Measurements from ENCODE around the gene CLIC5.

The CLIC5 gene

DNA sequence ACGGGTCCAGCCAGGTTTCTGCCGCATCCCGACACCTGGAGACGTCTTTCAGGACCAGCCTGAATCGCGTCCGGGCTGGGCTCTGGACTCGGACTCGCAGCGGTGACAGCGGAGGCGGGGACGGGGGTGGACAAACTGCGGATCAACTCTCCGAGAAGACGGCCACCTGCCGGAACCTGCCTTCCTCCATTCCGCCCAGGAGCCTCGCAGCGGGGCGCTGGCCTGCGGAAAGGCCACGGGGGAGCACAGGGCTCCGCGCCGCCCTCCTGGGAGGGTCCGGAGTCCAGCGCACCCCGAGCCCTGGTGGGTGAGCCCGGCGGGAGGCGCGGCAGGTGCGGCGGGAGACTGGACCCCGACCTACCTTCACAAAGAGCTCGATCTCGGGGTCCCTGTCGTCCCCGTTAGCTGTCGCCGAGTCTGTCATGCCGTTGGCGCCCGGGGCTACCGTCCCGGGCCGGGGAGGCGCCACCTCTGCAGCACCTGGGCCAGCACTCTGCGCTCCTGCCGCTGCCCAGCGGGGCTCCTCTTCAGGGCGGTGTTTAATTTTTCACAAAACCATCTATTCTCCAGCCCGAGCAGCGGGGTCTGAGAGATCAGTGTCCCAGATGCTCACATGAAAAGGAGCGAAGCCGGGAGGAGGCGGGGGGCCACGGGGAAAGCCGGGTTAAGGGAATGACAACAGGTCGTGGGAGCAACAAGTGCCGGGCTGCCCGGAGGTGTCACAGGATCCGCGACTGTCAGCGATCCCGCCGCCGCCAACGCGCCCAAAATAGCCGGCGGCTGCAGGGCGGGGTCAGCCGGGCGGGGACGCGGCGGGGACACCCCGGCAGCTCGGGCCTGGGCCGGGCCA, at the start of gene CLIC5:
TSS of gene CLIC5 (minus strand) at position 742 of the 850 bp plus-strand sequence. CDS start at position 424, 318 bp downstream.
- DNase-seq (ENCODE audit: low spot score) = no peak

DNA sequence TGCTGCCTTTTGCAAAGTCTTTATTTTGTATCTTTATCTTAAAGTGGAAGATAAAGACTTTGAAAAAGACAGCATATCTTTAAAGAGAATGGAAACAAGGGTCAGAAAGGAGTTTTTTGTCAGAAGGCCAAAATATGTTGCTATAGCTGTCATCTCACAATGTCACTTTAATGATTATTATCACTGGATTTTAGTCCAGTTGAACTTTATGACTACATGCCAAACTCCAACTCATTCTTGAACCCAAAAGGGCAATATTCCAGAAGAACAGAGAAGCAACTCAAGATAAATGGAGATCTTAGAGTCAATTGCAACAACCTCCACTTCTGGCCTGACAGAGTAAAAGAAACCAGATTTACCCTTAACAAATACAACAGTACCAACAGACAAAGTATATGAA, 47.3 kb upstream of the CLIC5 start:
- DNase-seq (ENCODE audit: low spot score) = no peak

DNA sequence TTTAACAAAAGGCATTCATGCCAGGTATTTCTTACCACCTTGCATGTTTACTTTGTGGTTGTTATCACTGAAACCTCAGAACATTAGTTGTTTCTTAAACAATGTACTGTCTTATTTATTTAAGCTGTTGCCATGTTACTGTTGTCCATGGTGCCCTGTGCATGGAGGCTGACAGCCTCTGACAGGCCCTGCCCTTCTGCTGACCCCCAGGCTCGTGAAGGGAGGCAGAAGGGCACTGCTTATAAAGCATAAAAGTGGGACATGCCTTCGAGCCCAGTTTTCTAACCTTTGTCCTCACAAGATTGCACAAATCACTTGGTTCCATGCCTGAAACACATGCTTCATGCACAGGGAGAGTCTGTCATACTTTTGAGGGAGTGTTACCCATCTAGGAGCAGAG, 46.7 kb upstream of the CLIC5 start:
- no peak for DNase-seq (ENCODE audit: low spot score)

DNA sequence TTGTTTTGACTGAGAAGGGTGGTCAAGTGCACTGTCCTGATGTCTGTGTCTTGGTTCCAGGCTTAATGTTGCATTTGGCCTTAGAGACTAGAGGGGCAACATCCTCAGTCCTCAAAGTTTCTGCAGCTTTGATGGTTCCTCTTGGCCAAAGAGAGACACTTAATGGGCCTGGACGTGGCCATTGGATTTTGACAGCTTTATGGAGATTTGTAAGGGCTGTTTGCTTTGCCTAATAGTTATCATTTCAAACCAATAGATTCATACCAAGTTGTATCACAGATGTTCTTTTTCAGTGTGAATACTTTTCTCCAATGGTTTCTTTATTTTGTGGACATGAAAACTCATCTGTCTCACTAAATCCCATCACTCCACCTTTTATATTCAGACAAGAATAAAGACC, 45.8 kb upstream of the CLIC5 start:
- DNase-seq (ENCODE audit: low spot score) = no peak

DNA sequence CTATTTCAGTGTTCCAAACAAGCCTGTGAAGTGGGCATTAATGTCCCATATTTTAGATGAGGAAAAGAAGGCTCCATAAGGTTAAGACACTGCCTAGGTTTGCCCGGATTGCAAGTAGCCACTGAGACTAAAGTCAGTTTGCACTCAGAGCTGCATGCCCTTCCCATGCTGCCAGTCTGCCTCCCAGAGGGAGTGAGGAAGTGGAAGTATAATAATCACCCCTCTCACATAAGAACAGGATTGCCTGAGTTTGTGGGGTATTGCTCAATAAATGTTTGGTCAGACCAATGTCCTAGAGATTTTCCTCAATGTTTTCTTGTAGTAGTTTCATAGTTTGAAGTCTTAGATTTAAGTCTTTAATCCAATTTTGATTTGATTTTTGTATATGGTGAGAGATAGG, 43.9 kb upstream of the CLIC5 start:
- DNase-seq (ENCODE audit: low spot score) = no peak

DNA sequence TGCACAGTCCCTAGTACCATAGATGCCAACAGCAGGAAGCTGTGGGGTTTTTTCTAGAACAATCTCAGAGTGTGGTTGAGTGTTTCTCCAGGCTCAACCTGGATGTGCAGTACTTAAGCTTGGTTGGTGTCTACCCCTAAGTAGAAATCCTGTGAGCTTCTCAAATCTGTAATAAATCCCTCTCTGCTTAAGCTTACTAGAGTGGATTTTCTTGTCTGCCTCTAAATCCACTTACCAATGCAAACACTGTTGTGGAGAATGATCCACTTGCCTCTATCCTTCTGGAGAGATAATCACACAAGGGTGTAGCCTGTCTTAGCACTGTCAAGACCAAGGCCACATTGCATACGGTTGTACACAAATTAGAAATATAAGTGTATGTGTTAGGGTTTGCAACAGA, 43.3 kb upstream of the CLIC5 start:
- no peak for DNase-seq (ENCODE audit: low spot score)

DNA sequence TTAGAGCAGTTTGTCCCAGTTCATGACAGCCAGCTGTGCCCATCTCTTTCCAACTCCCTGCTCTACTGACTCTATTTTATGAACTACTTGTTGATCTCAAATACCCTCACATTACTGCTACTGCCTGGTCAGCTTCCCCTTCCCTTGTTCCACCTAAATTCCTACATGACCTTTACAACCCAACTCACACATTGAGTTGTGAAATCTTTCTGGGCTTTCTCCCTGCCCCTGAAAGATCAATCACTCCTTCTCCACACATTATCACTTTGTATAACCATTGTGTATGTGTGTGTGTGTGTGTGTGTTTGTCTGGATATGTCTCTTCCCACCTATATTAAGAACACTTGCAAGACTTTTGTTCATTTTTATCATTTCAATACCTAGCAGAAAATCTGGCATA, 42.1 kb upstream of the CLIC5 start:
- DNase-seq (ENCODE audit: low spot score) = no peak

DNA sequence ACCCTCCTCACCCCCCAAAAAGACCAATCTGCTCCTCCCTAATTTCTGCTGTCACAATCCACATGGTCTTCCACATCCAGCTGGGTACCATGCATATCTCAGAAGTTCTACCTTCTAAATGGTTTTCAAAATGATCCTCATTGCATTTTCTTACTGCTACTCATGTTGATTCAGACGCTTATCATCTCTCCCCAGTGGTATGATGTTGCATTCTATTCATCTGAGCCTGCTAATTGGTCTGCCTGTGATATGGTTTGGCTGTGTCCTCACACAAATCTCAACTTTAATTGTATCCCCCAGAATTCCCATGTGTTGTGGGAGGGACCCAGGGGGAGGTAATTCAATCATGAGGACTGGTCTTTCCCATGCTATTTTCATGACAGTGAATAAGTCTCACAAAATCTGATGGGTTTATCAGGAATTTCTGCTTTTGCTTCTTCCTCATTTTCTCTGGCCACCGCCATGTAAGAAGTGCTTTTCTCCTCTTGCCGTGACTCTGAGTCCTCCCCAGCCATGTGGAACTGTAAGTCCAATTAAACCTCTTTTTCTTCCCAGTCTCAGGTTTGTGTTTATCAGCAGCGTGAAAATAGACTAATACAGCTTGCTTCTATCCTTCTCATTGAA, 41.4 kb upstream of the CLIC5 start:
- DNase-seq (ENCODE audit: low spot score) = no peak

DNA sequence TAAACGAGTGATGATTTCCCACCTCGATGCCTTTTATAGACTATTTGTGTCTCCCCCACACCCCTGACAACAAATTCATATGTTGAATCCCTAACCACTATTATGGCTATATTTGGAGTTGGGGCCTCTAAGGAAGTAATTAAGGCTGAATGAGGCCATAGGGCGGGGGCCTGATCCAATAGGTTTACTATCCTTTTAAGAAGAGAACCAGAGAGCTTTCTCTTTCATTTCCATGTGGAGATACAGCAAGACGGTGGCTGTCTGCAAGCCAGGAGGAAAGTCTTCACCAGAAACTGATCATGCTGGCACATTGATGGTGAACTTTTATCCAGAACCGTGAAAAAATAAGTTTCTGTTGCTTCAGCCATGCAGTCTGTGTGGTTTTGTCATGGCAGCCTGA, 38.9 kb upstream of the CLIC5 start:
- DNase-seq (ENCODE audit: low spot score) = no peak

DNA sequence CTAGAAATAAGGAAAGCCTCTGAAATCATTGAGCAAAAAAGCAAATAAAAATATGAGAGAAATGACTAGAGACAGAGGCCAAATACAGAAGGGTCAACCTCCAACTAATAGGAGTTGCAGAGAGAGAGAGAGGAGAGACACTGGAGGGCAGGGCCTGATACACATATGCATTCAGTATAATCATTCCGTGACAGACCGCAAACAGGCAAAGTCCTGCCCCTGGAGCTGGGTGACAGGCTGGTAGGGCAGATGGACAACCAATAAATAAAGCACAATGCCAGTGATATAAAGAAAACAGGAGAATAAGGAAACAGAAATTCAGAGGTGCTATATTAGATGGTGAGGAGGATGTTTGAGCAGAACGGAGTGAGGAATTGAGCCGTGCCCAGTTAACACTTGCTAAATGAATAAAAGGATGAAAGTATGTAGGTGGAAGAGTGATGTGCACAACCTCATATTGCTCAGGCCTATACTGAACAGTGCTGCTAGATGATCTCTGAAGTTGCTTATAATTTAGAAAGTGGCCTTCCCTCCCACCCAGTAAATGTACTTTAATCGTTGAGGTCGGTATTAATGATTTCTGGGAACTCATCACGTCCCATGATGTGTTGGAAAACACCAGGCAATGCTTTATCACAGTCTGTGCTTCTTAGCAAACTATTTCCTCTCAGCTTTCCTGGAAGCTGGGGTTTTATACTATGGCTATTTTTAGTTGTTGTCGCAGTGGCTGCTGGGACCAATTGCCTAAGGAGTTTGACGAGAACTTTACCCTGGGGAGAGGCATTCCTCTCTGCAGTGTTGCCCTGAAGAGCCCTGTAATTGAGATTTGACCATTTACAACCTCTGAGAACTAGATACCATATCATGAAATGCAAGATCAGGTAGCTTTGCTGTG, 37.6 kb upstream of the CLIC5 start:
- DNase-seq (ENCODE audit: low spot score) = no peak

DNA sequence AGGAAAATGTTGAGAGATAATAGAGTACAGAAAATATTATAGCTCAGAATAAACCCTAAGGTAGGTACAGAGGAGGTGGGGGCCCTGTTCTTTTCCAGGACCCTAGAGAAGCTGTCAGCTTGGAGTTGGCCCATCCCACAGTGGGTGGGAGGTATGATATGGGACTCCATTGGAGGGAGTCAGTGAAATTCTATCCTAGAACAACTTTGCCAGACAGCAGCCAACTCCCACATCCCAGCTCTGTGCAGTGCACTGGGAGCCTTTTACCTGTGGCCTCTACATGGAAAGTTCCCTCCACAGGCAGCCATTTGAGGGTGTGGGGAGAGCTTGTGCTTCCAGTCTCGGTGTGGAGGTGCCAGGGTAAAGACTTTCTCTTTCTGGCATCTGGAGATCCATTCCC, 36.8 kb upstream of the CLIC5 start:
- DNase-seq (ENCODE audit: low spot score) = no peak

DNA sequence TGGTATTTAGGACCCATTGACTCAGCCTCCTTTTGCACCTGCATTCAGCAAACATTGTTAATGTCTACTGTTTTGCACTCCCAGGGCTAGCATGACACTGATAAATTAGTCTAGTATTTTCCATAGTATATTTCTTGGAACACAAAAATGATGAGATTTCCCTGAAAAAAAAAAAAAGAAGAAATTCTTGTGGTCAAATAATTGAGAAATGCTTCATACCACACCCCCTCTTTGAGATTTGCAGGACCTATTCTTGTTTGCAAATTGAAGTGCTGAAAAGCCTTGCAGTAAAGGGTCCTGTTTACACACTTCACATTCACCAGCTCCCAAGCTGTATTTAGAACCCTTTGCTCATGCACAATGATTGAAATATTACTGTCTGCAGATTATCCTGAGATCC, 36.3 kb upstream of the CLIC5 start:
- DNase-seq (ENCODE audit: low spot score) = no peak

DNA sequence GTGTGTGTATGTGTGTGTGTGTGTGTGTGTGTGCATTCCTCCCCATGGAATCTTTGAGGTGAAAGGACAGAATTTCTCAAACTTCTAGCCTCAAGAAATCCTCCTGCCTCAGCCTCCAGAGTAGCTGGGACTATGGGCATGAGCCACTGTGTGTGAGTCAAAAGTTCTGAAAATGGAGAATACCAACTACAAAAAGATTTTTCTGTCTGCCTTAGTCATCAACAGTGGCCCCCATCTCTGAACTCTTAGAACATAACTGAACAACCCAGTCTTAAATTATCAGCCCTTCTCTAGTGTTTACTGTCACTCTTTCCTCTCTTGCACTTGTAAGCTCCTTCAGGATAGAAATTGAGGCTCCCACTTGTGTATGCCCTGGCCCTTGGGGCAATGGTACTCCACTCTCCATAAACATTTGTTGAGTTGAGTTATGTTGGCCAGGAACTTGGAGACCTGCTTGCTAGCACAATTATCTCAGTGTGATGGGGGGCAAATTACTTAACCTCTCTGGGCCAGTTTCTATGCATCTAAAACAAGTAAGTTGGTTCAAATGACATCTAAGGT, 35.3 kb upstream of the CLIC5 start:
- DNase-seq (ENCODE audit: low spot score) = no peak

DNA sequence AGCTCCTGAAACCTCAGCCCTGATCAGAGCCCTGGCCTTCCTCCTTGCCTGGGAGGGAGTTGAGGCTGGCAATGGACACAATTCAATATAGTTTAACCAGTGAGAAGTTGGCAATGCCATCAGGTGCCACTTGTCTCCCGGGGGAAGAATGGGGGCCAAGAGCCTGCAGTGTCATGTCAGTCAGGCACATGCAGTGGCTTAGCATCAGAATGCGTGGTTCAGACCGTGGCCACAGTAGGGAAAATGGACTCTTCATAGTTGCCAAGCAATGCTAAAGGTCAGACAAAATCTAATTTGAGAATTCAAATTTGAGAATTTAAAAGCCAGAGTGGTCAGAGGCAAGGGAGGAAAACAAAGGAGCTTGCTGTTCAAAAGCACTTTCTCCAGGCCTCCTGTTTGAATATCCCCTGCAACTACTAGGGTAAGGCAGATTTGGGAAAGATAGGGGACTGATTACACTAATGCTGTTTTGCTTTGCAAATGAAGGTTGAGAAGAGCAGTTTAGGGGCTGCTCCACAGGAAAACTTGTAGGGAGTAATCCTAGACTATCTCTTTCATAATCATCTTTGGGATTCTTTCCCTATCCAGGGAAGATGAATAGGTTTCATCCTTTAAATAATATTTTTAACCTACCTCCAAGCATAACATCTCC, 33.1 kb upstream of the CLIC5 start:
- no peak for DNase-seq (ENCODE audit: low spot score)

DNA sequence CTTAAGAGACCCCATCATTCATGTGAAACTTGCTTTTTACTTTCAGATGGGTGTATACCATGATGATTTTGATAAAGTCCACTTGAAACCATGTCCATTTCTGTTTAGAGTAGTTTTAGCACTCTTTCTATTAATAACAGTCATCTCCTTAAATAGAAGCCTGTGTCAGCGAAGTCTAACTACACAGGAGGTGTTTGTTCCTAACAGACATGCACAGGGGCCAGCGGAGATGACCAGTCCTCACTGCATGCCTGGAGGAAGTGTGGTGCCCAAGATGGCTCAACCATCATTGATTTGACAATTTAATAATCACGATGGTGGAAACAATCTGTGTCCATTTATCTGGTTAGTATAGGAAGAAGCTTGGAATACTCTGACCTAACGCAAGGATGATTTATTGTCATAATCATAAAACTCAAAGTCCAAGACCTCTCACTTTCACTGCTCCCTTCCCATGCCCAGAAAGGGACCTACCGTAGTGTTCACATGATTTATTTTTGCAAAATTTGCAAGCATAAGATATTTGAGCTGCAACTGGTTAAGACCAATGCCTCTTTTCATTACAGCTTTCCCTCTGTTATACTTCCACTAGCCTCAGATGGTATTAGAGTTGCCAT, 31.0 kb upstream of the CLIC5 start:
- DNase-seq (ENCODE audit: low spot score) = no peak

DNA sequence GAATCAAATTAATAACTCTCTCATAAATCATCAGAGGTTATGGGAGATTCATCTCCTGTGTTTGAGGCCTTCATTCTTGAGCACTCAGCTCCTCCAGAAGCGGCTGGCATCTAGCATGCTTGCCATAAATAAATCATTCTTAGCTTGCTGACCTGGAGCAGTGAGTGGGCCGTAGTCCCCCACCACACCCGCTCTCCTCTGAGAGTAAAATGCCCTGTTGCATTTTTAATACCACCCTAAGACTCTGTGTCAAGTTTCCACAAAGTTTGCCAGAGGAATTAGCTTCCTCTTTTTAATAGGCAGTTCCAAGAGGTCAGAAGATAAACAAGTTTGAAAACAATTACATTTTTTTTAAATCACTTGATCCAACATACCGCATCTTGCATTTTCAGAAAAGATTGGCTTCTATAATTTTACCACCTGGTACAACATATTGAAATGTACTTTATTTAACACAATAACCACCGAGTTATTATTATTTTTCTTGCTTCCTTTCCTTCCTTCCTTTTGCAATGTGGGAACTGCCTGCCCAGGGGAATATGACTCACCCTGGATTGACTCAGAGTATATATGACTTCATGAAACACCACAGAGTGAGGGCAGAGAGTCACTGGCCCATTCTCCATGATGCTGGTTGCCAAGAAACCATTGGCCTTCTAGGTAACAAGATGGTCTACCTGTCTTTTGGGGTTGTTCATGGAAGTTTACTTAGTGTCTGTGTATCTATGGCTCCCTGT, 29.4 kb upstream of the CLIC5 start:
- peak; percentile 87 for DNase-seq (ENCODE audit: low spot score)

DNA sequence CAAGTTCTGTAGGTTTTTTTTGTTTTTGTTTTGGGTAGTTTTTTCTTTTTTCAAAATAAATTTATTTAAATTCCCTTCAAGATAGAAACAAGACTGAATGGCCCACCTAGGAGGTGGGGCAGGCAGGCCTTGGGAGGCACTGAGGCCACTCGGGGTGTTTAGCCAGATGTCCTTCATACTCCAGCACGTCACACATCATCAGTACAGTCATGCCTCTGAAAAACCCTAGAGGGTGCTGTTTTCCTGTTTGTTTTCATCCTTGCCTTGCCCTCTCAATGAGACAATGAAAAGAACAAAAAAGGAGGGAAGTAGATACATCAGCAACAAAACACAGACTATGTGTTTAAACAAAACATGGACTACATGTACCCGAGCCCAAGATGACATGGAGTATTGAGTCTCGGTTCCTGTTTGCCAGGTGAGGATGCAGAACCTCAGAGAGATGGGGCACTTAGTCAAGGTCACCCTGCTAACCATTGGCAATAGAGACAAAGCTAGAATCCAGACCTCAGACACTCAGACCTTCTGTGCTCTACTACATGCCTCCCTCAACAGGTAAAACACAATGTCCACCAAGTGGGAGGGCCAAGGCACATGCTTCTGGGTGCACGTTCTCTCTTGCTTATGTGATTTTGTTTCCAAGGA, 26.8 kb upstream of the CLIC5 start:
- DNase-seq (ENCODE audit: low spot score) = peak; percentile 60

DNA sequence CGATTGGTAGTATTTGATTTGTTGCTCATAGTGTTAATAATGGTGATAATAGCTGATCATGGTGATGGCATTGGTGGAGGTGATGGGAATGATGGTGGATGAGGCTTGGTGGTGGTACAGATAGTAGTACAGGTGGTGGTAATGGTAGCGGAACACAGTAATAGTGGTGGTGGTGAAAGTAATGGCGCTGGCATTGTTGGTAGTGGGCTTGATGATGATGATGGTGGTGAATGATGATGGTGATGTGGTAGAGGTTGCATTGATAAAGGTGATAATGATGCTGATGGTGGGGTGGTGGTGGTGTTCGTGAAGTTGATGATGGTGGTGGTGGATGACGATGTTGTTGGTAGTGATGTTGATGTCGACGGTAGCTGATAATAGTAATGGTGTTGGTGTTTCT, 24.6 kb upstream of the CLIC5 start:
- no peak for DNase-seq (ENCODE audit: low spot score)

DNA sequence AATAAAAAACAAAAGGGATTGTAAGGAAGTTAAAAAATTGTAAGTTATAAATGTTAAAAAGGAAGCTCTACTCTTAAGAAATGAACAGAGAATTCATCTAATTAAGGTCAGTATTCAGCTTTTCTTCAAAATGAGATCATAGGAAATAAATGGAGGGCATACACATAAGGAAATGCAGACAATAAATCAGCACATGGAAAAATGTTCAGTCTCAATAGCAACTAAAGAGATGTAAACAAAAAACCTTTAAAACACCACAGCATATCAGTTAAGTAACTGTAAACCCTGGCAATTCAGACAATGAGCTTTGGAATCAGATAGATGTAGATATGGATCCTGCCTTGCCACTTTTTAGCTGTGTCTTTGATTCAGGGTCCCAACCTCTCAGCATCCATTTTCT, 24.0 kb upstream of the CLIC5 start:
- peak; percentile 19 for DNase-seq (ENCODE audit: low spot score)

DNA sequence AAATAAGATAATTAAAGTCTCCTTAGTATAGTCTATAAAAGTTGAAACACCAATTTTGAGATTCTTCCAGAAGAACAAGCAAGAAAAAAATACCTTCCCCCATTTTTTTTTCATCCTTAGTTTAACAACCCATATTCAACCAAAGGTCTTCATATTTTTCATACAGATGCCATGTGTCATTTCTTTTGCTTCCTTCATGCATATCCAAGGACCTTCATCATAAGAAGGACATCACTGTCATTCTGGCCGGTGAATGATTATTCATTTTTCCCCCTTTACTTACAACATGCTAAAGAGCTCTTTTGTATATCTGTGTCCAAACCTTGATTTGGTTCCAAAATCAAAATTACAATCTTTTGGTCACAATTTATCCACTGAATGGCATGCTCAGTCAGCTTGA, 21.3 kb upstream of the CLIC5 start:
- no peak for DNase-seq (ENCODE audit: low spot score)
